Body of pancreas (tissue), 4 donors: ENCODE measurements around the gene MAML3. TPM values are rescaled to one million over a fixed set of nuclear protein-coding genes. Genes with fewer than 3 reads are reported as not detected.

Experiments
- ATAC-seq: fragments of 150-250 bp; one replicate; pipeline ENCODE4 v1.9.1; 2016
- DNase-seq, 4 donors: peaks; one replicate each; pipeline ENCODE4 v3.0.0-alpha.2; 2019
- H3K27ac ChIP-seq, 4 donors: fragments of 200-600 bp; sonication (generic); 1 replicate in 3 of 4; 2 replicates in 1 of 4; pipeline versions ENCODE4 v1.5.1 to v1.6.1; 2016 to 2019; ENCODE audit warnings: mild to moderate bottlenecking in 1 of 4, mixed read lengths in 1 of 4, moderate library complexity in 1 of 4
- H3K27me3 ChIP-seq, 2 donors: fragments of 200-600 bp; sonication (generic); one replicate each; pipeline ENCODE4 v1.6.0; 2016; ENCODE audit warnings: mild to moderate bottlenecking in 1 of 2
- H3K36me3 ChIP-seq, 2 donors: fragments of 200-600 bp; sonication (generic); replicated peaks in 1 of 2; 2 replicates each; pipeline ENCODE4 v1.5.1; 2016; ENCODE audit warnings: low read depth in 2 of 2; ENCODE audit not compliant: insufficient read depth in 1 of 2
- H3K4me1 ChIP-seq: fragments of 200-600 bp; sonication (generic); one replicate; pipeline ENCODE4 v1.6.0; 2016
- H3K4me3 ChIP-seq, 2 donors: fragments of 200-600 bp; sonication (generic); 1 replicate in 1 of 2; 2 replicates in 1 of 2; pipeline ENCODE4 v1.5.1; 2016 to 2019
- H3K9me3 ChIP-seq, 3 donors: fragments of 200-600 bp; sonication (generic); 1 replicate in 2 of 3; 2 replicates in 1 of 3; pipeline ENCODE4 v1.5.1; 2016
- CTCF ChIP-seq, 7 experiments: fragments of 450-650 bp in 4 of 7; fragments of 200-600 bp in 3 of 7; sonication (generic) in 3 of 7; IDR thresholded peaks; one replicate each; pipeline ENCODE4 v1.5.1; 2016 to 2019; ENCODE audit warnings: antibody characterized with exemption in 7 of 7
- POLR2A ChIP-seq, 3 donors: fragments of 450-650 bp; IDR thresholded peaks; one replicate each; pipeline ENCODE4 v1.6.1; 2016; ENCODE audit warnings: antibody characterized with exemption in 3 of 3, mild to moderate bottlenecking in 2 of 3
- WGBS, 2 donors: methylation state at CpG; one replicate each; pipeline ENCODE4 v1.1.5; 2017; 5-methylcytosine and 5-hydroxymethylcytosine counted together
- intact Hi-C: fragments of 100-400 bp; cut with DNase I; formaldehyde crosslinking; loops from one replicate; pipeline ENCODE4 v1.15.1; 2023
- total RNA-seq, 2 donors: library from RNA; depleted of rRNA; stranded (reverse); fragments of >200 nt; gene quantifications; one replicate each; pipeline ENCODE4 v1.1.0, GENCODE V29; 2016

MAML3 gene
- total RNA-seq, 2 donors from 2014 or later: 11.2 to 11.4 TPM

- peak; percentile 84 to 93 (median 87) for DNase-seq
- H3K36me3 ChIP-seq: no peaks in the 10 kb centered on the region
- peak overlapping the region; percentile 84 to 99 (median 95) for H3K27ac ChIP-seq
- peaks cover 31% of the 10 kb centered on the region for H3K4me1 ChIP-seq
- 0 to 2% methylated on average over 10 to 11 of the region's 11 CpGs for WGBS, 2 donors
- ATAC-seq: peak; percentile 49
- intact Hi-C loops: no loop called here
- no peaks in the 10 kb centered on the region for H3K9me3 ChIP-seq
- peak overlapping the region; percentile 61 to 72 for H3K4me3 ChIP-seq
- peak in 2 of 3 donors; percentile 39 to 40 for TF ChIP-seq POLR2A (IDR thresholded peaks at IDR 0.05)
- no peak for TF ChIP-seq CTCF (IDR thresholded peaks at IDR 0.05)
- no peaks in the 10 kb centered on the region for H3K27me3 ChIP-seq
These were observed 2.3 kb downstream of the MAML3 start for GRCh38 chr4:140151699-140152012.

- 0 to 1% methylated on average over 21 to 78 of the region's 84 CpGs for WGBS, 2 donors
- H3K36me3 ChIP-seq: no peaks in the 10 kb centered on the region
- TF ChIP-seq CTCF (IDR thresholded peaks at IDR 0.05) (no peak), POLR2A (IDR thresholded peaks at IDR 0.05) (peak; percentile 40 to 83 (median 69))
- DNase-seq (peak; percentile 88 to 93 (median 89)), ATAC-seq (peak; percentile 65)
- intact Hi-C loops: no loop called here
- H3K27ac ChIP-seq: peak overlapping the region; percentile 84 to 99 (median 95)
- H3K4me1 ChIP-seq: peaks cover 31% of the 10 kb centered on the region
- no peaks in the 10 kb centered on the region for H3K9me3 ChIP-seq
- H3K27me3 ChIP-seq: no peaks in the 10 kb centered on the region
- H3K4me3 ChIP-seq: peak overlapping the region; percentile 61 to 72
These were observed 2.9 kb downstream of the MAML3 start for GRCh38 chr4:140150886-140151698.

GRCh38 chr4:140150636-140150885, 3.4 kb downstream of the MAML3 start:
- WGBS, 2 donors: 0 to 2% methylated on average over 5 to 13 of the region's 13 CpGs
- H3K27ac ChIP-seq: peak overlapping the region; percentile 84 to 99 (median 95)
- H3K4me1 ChIP-seq: peaks cover 31% of the 10 kb centered on the region
- peak overlapping the region; percentile 61 to 72 for H3K4me3 ChIP-seq
- H3K36me3 ChIP-seq: no peaks in the 10 kb centered on the region
- intact Hi-C loops: no loop called here
- ATAC-seq (peak; percentile 35), DNase-seq (peak in 2 of 4 donors; percentile 81 to 88)
- TF ChIP-seq POLR2A (IDR thresholded peaks at IDR 0.05) (peak in 2 of 3 donors; percentile 23 to 45), CTCF (IDR thresholded peaks at IDR 0.05) (peak in 1 of 7 experiments; percentile 20)
- H3K27me3 ChIP-seq: no peaks in the 10 kb centered on the region
- no peaks in the 10 kb centered on the region for H3K9me3 ChIP-seq

- peak; percentile 9 for ATAC-seq
- Histone ChIP-seq H3K36me3 (no peaks in the 10 kb centered on the region), H3K27ac (peak overlapping the region; percentile 84 to 99 (median 95)), H3K27me3 (no peaks in the 10 kb centered on the region), H3K9me3 (no peaks in the 10 kb centered on the region), H3K4me3 (peak overlapping the region; percentile 61 to 72), H3K4me1 (peaks cover 31% of the 10 kb centered on the region)
- intact Hi-C loops: no loop called here
- peak; percentile 78 to 90 (median 84) for DNase-seq
- 0 to 2% methylated on average over 10 to 20 of the region's 20 CpGs for WGBS, 2 donors
- TF ChIP-seq POLR2A (IDR thresholded peaks at IDR 0.05) (no peak), CTCF (IDR thresholded peaks at IDR 0.05) (peak in 4 of 7 experiments; percentile 29 to 42 (median 36))
These were observed 3.9 kb downstream of the MAML3 start for GRCh38 chr4:140149846-140150635.
